Astrocyte of the cerebellum (primary cell): Measurements from ENCODE around the gene TMEM169.

Experiments
- DNase-seq: peaks from one replicate; pipeline ENCODE4 v3.0.0-alpha.2; 2011; ENCODE audit warnings: low read depth
- H3K4me3 ChIP-seq: 2 replicates; pipeline ENCODE4 v1.5.1; 2011; ENCODE audit warnings: mild to moderate bottlenecking, low read depth, low read length, moderate library complexity
- CTCF ChIP-seq: IDR thresholded peaks from 2 replicates; pipeline ENCODE4 v1.5.1; 2012; ENCODE audit warnings: low read length, low read depth, moderate library complexity, mild to moderate bottlenecking; ENCODE audit errors: missing control alignments
- in situ Hi-C: cut with HindIII; loops from 2 replicates; pipeline ENCODE4 v1.10.0; 2017; ENCODE audit warnings: low sequenced_read_pairs

The TMEM169 gene

GRCh38 chr2:216082805-216083204 is 1.1 kb downstream of the TMEM169 start:
- no peak for DNase-seq
- peak overlapping the region; percentile 72 for H3K4me3 ChIP-seq
- in situ Hi-C loops = no loop called here
- no peak for TF ChIP-seq CTCF

- TF ChIP-seq CTCF = no peak
- in situ Hi-C loops = no loop called here
- peak; percentile 81 for DNase-seq
- no peak overlapping the region for H3K4me3 ChIP-seq
Measured at GRCh38 chr2:216083464-216084281, 2.0 kb downstream of the TMEM169 start.

GRCh38 chr2:216084547-216084946 is 2.8 kb downstream of the TMEM169 start:
- no peak for DNase-seq
- in situ Hi-C loops = no loop called here
- H3K4me3 ChIP-seq = no peak overlapping the region
- no peak for TF ChIP-seq CTCF

- no peak overlapping the region for H3K4me3 ChIP-seq
- TF ChIP-seq CTCF = no peak
- in situ Hi-C loops = no loop called here
- DNase-seq = no peak
Measured at GRCh38 chr2:216086207-216086893, 4.6 kb downstream of the TMEM169 start.

GRCh38 chr2:216090369-216090786 is 8.7 kb downstream of the TMEM169 start:
- in situ Hi-C loops = no loop called here
- TF ChIP-seq CTCF = no peak
- H3K4me3 ChIP-seq = no peak overlapping the region
- DNase-seq = no peak

- no peak overlapping the region for H3K4me3 ChIP-seq
- in situ Hi-C loops = no loop called here
- no peak for DNase-seq
- TF ChIP-seq CTCF = no peak
Measured at GRCh38 chr2:216092646-216093045, 10.9 kb downstream of the TMEM169 start.
